ENCODE measurements around the gene CCDC91.

DNA sequence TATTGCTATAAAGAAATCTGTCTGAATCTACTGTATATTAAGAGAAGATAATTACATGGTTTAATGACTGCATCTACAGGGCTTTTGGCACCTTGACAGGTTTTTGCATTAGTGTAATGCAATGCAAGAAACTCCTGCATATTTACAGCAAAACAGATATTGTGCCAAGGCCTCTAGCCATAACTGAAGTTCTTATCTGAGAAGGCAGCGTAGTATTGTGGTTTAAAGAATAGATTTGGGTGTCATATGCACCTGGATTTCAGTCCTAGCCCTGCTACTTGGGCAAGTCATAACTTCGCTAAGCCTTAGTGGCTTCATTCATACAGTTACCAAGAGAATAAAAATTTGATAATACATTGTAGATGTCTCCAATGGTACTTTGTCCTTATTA lies 350.1 kb downstream of the CCDC91 start:
- TF ChIP-seq, protein P1, sequence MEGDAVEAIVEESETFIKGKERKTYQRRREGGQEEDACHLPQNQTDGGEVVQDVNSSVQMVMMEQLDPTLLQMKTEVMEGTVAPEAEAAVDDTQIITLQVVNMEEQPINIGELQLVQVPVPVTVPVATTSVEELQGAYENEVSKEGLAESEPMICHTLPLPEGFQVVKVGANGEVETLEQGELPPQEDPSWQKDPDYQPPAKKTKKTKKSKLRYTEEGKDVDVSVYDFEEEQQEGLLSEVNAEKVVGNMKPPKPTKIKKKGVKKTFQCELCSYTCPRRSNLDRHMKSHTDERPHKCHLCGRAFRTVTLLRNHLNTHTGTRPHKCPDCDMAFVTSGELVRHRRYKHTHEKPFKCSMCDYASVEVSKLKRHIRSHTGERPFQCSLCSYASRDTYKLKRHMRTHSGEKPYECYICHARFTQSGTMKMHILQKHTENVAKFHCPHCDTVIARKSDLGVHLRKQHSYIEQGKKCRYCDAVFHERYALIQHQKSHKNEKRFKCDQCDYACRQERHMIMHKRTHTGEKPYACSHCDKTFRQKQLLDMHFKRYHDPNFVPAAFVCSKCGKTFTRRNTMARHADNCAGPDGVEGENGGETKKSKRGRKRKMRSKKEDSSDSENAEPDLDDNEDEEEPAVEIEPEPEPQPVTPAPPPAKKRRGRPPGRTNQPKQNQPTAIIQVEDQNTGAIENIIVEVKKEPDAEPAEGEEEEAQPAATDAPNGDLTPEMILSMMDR (conservative IDR thresholded peaks at IDR 0.05; ENCODE audit: low read depth, low read length) = no peak
- no peak for TF ChIP-seq EZH2 (IDR thresholded peaks at IDR 0.05; ENCODE audit: borderline replicate concordance, low read depth, low read length, poor library complexity, severe bottlenecking)

All from A673 (cell line).